Activated gamma-delta T cell (primary cell): ENCODE measurements around the gene PADI3.
"Not testable (repeated sequence)": the region's sequence is repeated elsewhere in the genome, so short reads cannot be mapped to it uniquely, and the experiment has no call there.

Experiments used
- DNase-seq: peaks from one replicate; lab custom pipeline; 2025; lab: John Stamatoyannopoulos, UW

The PADI3 gene

GRCh38 chr1:17241011-17241779, 7.7 kb upstream of the PADI3 start:
- not testable (repeated sequence) for DNase-seq

DNA sequence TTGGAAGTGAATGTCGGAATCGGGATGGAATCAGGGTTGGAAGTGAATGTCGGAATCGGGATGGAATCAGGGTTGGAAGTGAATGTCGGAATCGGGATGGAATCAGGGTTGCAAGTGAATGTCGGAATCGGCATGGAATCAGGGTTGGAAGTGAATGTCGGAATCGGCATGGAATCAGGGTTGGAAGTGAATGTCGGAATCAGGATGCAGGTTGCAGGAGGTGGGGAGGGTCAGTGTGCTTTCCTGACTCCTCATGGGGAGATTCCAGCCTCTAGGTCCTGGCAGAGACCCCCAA, 7.2 kb upstream of the PADI3 start:
- not testable (repeated sequence) for DNase-seq

- no peak for DNase-seq
These were observed 5.6 kb upstream of the PADI3 start for GRCh38 chr1:17243274-17243673.

GRCh38 chr1:17244821-17245740, 3.8 kb upstream of the PADI3 start:
- DNase-seq, result no peak

DNA sequence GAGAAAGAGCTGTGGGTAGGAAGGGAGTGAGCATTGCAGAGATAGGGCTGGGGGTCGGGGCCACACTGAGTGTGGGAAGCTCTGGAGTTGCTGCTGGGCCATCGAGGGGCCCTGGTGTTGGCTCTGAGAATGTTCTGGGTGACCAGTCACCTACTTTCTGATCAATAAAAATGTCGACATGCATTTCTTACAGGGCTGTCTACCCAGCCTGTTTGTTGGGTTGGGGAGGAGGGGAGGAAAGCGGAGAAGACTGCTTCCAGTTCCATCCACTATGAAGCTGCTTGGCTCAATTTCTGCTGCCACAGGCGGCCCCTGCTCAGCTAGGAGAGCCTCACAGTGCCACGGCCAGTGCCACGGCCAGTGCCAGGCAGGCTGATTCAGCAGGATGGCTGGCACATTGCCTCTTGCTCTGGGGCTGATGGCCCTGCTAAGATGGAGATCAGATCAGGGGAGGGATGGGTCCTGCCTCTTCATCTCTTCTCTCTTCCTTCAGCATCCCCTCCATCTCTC, 3.0 kb upstream of the PADI3 start:
- DNase-seq, result no peak

DNA sequence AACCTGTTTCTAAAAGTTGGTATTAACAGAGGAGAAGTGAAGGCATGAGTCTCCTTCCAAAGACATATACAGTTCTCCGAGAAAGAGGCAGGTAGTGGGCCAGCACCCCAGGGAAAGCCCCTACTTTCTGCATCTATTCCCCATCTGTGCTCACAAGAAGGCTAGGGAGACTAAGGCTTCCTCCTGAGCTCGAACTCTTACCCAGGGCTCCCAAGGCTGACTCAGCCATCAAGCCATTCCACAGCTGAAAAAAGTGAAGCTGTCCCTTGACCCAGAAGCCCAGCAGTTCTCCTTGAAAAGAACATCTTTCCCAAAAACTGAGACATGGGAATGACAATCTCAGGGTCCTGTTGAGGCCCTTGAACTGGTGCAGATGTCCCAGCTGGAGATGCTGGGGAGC, 1.9 kb upstream of the PADI3 start:
- DNase-seq, result no peak

DNA sequence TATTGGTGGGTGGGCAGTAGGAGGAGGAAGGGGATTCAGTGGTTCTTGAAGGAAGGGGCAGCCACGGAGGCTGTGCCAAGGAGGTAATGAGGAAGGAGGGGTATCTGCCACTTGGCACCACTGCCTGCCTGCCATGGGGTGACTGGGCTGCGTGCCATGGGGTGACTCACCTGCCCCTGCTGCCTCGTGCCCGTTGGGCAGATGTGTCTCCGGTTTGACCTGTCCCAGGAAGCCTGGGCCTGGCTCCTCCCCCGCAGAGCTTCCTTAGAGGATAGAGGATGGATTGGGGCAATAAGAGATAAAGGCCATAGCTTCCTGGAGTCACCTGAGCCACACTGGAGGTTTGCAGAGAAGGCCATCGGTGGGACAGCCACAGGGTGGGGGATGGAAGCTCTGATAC, 1.7 kb downstream of the PADI3 start:
- DNase-seq, result no peak

DNA sequence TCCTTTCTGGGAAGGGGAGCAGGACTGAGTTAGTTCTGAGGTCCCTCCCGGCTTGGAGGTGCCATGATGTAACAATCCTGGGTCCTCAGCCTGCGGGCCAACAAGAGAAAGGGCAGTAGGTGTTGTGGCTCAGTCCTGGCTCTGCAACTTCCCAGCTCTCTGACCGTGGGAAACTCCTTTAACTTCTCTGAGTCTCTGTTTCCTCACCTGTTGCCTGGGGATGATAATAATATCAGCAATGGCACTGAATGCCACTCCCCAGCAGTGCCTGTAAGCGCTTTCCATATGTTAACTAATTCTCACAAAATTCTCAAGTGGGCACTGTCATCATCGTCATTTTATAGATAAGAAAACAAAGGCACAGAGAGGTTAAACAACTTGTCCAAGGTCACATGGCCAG, 2.3 kb downstream of the PADI3 start:
- no peak for DNase-seq

DNA sequence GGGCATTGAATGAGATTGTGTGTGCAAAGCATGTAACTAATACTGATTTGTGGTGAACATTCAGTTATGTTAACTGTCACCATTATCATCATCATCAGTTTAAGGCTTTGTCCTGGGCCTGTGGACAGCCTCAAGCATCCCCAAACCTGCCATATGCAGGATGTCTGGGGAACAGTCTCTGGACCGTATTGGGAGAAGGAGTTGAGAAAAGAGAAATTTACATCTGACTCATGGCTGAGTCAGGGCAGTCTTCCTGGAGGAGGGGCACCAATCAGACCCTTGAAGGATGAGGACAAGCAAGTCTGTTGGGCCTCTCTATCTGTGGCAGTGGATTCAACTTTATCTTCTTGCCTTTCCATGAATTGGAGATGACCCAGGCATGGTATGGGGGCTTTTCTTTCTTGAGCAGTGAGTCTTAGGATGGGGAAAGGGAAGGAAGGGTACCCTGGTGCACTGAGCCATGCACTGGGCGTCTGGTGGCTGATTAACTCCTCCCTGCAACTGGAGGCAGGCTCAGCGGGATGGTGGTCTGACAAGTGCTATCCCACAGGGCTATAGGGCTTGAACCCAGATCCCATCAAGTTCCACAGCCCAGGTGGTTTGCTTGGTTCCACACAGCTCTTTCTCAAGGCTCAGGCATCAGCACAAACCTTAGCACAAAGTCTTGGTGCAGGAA, 2.9 kb downstream of the PADI3 start:
- DNase-seq, result no peak

DNA sequence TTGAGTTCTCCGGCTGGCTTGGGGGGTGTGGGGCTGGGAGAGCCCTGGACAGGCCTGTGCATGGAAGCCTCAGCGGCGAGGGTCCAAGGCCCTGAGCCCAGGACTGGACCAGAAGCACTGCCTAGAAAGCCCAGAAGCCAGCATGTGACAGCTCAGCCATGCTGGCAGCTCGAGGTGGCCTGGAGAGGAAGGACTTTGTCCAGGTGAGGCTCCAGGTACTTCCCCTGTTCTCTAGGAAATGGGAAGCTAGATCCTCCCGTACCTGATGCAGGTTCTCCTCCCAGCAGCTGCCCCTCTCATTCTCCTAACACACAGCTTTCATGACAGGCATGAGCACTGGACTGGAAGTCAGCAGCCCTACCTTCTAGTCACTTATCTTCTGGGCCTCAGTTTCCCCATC, 6.4 kb downstream of the PADI3 start:
- DNase-seq, result no peak

- no peak for DNase-seq
These were observed 9.3 kb downstream of the PADI3 start for GRCh38 chr1:17258116-17258757.

DNA sequence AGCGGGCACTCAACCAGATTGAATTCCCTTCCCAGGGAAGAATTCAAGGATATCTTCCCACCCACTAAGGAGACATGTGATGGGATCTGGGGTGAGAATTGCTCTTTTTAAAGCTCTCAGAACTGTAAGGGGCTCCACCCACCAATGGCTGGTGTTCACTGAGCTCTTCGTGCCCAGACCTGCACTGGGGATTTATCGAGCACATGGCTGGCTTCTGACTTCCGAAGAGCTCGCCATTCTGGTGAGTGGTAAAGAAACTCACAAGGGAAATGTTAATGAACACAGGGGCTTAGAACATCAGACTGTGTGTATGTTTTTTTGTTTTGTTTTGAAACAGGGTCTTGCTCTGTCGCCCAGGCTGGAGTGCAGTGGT, 9.8 kb downstream of the PADI3 start:
- no peak for DNase-seq

DNA sequence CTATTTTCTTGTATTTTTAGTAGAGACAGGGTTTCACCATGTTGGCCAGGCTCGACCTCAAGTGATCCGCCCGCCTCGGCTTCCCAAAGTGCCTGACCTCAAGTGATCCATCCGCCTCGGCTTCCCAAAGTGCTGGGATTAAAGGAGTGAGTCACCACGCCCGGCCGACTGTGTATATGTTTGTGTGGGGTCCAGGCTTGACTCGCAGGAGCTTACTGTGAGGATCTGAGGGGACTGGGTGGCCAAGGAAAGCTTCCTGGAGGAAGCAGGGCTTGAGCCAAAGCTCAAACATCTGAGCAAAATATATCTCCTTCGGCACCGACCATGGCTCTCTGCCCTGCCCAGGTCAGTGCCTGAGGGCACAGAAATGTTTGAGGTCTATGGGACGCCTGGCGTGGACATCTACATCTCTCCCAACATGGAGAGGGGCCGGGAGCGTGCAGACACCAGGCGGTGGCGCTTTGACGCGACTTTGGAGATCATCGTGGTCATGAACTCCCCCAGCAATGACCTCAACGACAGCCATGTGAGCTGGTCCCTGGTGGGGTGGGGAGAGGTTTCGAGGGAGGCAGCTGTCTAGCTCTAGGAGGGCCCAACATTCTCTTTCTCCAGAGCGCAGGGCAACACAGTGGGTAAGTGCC, 10.5 kb downstream of the PADI3 start:
- no peak for DNase-seq

GRCh38 chr1:17260264-17260663, 11.4 kb downstream of the PADI3 start:
- DNase-seq, result no peak

GRCh38 chr1:17260738-17261137, 11.8 kb downstream of the PADI3 start:
- DNase-seq, result no peak

GRCh38 chr1:17263936-17264335, 15.0 kb downstream of the PADI3 start:
- no peak for DNase-seq

- no peak for DNase-seq
These were observed 15.6 kb downstream of the PADI3 start for GRCh38 chr1:17264470-17264869.

DNA sequence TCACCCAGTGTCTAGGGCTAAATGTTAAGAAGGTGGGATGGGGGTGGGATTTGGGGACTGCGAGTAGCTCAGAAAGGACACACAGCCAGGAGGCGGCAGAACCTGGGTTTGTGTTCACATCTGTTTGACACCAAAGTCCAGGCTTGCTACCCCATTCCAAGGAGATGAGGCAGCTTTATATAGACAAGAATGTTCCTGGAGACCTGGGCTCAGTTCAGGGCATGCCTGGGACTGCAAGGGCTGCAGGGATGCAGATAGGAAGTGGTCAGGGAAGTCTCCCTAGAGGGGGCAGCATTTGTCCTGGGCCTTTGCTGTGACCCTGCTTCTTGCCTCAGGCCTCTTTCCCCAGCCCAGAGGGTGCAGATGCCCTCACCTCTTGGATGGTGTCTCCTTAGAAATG, 16.3 kb downstream of the PADI3 start:
- no peak for DNase-seq

- no peak for DNase-seq
These were observed 17.1 kb downstream of the PADI3 start for GRCh38 chr1:17265950-17266349.

DNA sequence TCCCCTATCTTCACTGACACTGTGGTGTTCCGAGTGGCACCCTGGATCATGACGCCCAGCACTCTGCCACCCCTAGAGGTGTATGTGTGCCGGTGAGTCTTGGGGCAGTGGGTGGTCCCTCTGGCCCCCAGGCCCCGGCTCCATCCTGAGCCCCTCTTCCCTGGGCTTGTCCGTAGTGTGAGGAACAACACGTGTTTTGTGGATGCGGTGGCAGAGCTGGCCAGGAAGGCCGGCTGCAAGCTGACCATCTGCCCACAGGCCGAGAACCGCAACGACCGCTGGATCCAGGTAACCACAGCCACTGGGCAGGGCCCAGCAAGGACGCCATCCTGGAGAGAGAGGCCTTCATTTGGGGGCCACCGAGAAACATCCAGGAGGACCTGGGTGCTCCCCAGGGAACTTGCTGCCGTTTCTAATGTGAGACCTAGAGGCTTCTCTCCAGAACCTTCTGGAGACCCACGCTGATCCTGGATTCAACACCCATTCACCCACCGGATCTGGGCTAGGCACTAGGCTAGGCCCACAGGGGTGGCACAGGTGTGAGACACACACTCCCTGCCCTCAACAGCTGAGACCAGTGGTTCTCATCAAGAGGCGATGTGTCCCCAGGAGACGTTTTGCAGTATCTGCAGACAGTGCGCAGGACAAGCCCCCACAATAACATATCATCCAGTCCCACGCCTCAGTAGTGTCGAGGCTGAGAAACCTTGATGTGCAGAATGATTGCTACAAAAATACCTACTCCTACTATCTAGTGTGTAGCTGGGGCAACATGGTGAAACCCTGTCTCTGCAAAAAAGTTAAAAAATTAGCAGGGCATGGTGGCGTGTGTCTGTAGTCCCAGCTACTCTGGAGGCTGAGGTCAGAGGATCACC, 22.2 kb downstream of the PADI3 start:
- no peak for DNase-seq

- DNase-seq, result no peak
These were observed 23.2 kb downstream of the PADI3 start for GRCh38 chr1:17272066-17272465.
